ENCODE measurements around the gene FREM1.

Gene FREM1

DNA sequence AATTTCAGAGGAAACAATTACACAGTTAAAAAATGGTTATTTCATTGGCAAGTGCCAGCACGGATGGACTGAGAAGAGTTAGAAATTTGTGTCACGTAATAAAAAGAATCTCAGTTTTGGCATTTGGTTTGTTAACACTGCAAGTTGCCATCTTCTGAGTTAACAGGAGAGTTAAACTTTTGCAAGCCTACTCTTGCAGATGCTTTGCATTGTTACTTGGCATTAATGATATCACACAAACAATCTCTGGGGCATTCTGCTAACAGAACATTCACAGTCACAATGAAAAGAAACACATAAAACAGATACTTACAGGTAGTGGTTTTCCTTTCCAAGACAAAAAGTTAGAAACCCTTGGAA lies 647 bp downstream of the FREM1 start:
- DNase-seq (ENCODE audit: low read depth in 3 of 3) = no peak

DNA sequence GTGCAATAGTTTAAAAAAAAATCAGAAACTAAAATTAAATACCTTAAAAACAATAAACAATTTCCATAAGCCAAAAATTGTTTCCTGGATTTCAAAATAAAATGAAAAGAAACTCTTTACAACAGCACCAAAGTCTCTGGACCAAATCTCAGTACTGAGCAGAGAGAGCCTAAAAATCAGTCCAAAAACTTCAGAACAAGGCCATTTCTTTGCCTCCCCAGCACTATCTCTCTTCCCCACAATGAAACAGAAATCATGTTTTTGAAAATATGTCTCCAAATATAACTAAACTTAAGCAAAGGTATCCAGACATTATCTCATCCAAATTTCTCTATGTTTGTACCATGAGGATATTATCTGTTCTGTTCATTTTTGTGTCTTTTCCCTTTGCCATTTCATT lies 1.0 kb downstream of the FREM1 start:
- DNase-seq (ENCODE audit: low read depth in 3 of 3) = no peak

DNA sequence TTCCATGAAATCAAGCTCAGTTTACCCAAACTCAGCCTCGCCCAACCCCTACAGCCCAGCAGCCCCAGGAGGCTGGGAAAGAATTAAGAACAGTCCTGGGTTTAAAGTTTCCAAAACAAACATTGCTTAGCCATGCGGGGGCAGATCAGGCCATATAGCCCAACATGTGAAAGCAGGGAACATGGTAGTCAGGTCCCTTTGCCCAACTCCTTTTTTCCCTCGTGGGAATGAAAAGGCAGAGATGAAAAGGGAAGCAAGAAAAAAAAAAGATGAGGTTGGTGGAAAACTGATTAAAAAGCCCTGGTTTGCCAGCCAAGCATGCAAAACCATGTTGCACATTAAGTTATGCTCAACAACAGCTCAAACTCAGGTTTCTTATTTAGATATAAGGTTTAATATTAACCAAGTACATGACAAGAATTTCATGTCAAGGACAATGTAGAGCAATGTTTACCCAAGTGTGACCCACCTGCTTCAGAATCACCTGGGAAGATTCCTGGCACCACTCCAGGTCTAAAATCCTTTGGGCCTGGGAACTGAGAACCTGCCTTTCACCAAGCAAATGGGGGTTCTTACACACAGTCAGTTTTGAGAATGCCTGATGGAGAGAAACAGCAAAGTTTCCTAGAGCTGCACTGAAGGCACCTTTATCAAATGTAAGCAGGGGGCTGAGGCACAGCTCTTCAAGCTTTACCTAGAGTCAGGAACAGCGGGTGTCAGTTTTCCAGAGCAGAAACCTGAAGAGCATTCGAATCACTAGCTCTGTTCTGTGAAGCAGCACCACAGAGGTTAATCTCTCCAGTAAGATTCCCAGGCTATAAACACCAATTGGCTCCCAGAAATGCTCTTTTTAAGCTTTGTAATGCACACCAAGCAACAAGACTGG lies 1.7 kb downstream of the FREM1 start:
- no peak for DNase-seq (ENCODE audit: low read depth in 3 of 3)

DNA sequence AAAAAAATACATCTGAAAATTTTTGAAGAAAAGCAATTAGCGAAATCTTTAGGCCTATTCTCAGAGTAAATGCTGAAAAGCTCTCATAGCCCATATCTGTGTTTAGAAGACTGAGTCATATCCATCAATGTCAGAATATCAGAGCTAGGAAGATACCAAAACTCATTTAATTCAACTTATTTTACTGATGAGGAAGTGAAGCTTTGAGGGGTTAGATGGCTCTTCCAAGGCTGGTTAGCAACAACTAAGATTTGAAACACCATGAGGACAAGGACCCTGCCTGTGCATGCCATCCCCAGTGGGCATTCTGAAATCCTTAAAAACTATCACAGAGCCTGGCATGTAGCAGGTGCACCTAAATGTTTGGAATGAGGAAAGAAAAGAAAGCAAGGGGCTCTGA lies 2.5 kb downstream of the FREM1 start:
- DNase-seq (ENCODE audit: low read depth in 3 of 3) = no peak

DNA sequence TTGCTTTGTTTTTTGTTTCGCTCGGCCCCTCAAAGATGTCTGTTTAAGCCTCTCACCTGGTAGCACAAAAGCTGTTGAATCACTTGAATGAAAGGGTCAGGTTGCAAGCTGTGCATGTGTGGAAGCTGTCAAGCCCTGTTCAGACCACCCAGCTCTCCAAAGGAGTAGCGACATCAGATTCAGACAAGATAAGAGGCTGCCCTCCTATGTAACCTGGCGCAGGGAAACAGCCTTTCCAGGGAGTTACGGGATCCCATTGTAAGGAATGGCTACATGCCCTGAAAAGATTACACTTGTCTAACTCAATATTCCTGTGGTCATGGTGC lies 2.9 kb downstream of the FREM1 start:
- DNase-seq (ENCODE audit: low read depth in 3 of 3) = no peak

DNA sequence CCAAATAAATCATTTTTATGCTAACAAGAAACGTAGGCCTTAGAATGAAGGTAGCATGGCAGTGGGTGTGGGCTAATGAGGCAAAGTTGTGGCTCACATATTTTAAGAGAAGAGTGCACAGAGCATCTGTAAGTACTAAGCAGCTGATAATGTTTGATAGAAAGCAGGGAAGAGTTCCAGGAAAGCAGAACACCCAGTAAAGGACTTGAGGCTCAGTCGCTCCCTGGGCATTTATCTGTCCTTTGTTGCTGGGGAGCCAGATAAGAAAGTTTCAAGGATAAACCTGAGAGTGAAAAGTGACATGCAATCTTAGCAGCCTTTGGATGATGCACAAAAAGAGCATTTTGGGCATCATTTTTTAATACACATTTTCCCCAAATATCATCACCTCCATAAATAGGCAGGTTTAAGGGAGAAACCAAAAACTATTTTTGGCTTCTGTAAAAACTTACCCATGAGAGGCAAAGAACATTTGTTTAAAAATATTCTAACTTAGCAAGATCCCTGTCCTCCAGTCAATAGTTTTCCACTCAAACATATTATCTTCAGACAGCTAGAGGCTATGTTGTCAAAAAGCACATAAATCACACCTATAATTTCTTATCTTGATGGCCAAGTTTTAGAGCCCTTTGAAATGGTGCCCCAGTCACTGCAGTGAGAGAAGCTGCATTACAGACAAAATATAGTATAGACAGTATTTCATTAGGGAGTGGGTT lies 3.4 kb downstream of the FREM1 start:
- no peak for DNase-seq (ENCODE audit: low read depth in 3 of 3)

DNA sequence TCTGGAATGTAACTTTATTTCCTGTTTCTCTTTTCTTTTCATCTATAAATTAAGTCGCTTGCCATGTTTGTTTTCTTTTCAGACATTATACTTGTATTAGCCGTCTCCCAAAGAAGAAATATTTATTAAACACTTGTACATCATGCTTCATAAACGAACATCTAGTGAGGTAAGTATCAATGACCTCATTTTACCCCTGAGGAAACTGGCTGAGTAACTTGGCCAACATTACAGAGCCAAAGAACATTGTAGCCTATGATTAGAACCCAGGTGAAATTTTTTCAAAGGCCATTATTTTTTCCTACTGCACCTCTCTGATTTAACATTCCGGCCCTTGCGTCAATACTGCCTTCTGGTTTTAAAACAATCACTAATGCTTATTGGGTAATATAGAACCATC lies 4.2 kb downstream of the FREM1 start:
- DNase-seq (ENCODE audit: low read depth in 3 of 3) = no peak

DNA sequence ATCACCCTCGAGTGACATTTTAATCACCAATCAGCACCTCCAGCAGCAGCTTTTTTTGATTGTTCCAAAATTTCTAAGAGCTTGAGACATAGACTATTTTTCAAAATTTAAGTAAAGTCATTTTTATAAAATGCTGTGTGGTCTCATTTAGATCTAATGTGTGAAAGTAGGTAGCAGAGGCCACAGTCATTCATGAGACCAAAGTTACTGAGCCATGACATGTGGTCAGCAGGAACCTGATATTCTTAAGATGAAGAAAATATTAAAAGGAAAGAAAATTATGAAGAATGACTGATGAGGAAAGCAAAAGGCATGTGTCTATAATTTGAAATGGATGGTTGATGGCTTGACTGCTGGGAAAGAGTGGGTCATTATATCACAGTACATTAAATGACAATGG lies 7.2 kb downstream of the FREM1 start:
- no peak for DNase-seq (ENCODE audit: low read depth in 3 of 3)

DNA sequence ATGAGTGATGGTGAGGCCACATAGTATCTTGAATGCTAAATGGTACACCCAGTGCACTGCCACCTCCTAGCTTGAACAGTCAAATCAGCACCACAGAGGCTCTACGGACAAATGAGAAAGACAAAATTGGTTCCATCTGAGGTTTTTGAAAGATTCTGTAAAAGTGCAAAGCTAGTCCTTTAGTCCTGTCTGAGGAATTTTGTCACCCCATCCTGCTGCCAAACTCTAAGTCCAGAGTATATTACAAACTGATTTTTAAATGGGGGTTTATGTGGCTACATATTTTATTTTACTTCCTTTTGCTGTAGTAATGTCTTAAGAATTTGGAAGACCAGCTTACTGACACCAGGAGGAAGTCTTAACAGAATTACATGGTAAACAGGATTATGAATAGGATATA lies 7.7 kb downstream of the FREM1 start:
- DNase-seq (ENCODE audit: low read depth in 3 of 3) = no peak

DNA sequence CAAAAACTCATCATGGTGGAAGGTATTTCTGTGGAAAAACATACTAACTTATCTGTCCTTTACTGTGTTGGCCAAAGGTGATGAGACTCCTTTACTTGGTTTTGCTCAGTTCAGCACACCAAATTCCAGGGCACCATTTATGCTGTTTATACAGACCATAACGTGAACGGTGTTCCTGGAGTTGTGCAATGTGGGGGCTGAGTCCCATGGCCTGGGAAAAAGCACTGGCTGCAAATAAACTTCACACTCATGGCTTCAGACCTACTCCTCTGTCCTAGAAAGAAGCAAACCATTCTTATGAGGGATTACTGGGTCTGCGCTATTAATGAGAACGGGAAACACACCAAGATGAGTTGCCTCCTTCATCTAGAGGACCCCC lies 10.4 kb downstream of the FREM1 start:
- DNase-seq (ENCODE audit: low read depth in 3 of 3) = no peak

DNA sequence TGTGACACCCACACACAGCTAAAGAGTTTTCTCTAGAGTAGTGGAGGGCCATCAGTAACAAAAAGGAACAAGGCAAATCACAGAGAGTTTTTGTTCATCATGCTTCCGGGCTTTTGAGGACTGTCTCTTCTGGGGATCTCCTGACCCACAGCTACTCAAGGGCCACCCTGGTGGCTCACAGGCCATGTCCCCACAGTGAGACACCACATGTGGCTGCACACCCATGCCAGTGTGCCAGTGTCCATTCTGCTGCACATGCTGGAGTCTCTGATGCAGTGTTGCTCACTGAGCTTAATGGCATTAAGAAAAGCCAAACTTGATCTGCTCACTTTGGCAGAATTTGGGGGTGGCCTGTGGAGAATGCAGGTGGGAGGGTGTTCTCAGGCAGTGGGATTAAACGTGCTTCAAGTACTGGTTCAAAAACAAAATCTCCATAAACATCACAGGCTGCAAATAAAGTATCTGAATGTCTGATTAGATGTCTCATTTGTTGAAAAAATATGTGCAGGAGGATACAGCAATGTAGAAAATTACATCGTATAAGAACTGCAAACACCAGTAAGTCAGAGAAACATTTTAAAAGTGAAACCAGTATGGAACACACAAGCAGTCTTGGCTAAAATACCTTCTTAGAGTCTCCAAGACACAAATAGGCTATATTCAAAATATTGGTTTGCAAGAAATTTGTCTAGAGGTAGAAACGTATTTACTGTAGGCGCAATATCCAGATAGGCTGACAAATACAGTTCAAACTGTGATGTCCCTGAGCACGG lies 11.0 kb downstream of the FREM1 start:
- no peak for DNase-seq (ENCODE audit: low read depth in 3 of 3)

DNA sequence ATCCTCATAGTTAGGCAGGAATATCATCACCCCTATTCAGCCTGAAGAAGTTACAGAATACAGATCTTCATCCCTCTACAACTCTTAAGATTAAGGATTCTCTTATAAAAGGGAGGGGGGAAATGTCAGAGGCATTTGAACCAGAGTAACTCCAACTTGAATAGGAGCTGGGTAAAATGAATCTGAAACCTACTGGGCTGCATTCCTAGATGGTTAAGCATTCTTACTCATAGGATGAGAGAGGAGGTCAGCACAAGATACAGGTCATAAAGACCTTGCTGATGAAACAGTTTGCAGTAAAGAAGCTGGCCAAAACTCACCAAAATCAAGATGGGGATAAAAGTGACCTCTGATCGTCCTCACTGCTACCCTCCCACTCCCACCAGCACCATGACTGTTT lies 14.4 kb downstream of the FREM1 start:
- DNase-seq (ENCODE audit: low read depth in 3 of 3) = no peak

DNA sequence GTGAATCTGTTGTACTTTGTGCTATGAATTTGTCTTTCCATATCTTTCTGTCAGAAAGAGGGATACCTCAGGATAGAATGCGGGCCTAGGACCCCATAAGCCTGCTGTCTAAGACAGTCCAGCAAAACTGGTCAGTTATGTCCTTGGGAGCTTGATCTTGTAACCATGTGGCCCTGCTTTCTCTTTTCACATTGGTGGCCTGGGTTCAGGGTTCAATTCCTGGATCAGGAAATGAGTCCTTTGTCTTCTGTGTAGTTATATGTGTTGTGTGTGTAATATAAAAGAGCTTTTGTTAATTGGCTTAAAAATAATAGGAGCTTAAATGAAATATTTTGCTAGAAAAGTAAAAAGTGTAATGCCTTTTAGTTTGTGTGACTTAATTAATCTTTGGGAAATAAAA lies 16.9 kb downstream of the FREM1 start:
- DNase-seq (ENCODE audit: low read depth in 3 of 3) = no peak

DNA sequence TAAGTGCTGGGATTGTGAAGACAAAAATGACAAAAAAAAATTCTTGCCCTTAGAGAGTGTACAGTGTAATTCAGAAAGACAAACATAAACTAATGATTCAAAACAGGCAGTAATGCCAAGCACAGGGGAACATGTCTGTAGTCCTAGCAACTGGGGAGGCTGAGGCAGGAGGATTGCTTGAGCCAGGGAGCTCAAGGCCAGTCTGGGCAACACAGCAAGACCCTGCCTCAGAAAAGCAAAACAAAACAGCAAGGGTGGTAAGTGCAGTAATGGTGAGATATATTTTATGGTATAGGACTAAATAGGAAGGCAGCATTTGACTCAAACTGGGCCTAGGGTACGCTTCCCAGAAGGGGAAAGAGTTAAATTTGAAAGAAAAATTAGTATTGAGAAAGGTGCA lies 18.9 kb downstream of the FREM1 start:
- no peak for DNase-seq (ENCODE audit: low read depth in 3 of 3)

DNA sequence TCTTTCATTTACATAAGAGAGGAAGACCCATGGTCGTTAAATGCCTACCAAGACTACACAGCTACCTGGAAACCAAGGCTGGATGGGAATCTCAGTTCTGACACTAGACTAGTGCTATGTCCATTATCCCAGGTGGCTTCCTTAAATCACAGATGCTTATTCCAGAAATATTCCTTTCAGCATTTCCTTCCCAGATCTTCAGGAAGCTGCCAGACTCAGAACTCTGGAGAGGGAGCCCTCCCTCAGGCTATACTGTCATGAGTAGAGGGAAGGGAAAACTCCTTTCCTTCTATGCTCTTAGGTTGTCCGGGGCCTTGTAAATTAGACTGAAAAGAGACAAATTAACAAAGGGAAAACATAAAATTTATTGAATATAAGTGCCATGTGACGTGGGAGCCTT lies 20.8 kb downstream of the FREM1 start:
- no peak for DNase-seq (ENCODE audit: low read depth in 3 of 3)

DNA sequence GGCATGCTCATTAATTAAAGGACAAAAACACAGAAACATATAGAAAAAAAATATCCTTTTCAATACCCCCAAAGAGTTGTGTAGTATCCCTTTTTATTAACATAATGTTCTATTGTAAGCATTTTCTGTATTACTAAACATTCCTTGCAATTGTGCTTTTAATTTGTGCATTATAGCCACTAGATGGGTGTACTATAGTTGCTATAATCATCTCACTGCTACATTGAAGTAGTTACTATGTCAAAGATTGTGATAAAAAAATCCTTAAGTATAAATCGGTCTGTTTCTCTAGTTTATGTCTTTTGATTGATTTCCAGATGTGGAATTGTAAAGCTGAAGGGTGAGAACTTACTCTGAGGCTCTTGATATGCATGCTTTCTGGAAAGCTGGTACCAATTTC lies 21.4 kb downstream of the FREM1 start:
- DNase-seq (ENCODE audit: low read depth in 3 of 3) = no peak

DNA sequence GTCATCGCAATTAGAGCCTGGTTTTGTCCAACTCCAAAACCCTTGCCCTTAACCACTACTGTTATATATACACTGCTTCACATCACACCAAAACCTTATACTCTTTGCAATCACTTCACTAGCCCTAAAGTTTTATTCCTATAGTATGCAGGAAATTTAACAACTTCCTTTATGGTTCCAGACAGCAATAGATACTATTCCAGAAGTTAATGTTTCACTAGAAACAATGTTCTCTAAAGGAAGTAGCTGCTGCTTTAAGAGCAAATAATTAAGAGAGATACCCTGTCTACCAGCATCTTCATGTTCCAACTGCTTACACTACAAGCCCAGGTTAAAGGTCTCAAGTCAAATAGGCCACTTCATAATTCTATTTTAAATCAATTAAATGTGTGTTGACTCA lies 22.0 kb downstream of the FREM1 start:
- DNase-seq (ENCODE audit: low read depth in 3 of 3) = no peak

DNA sequence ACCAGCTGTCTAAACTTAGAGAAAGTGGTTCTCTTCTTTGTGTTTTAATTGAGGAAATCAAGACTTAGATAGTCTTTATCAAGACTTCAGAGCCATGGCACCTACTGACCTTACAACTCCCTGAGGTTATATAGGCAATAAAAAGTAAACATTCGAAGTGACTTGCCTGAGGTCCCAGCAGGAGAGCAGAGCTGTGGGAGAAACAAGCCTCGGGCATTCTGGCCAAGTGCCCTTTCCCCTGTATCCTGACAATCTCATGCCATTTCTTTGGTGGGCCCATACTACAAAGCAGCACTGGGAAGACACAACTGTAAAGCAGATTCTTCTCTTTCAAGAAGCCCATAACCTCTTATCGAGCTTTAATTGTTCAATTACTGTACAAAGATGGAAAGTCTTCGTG lies 23.1 kb downstream of the FREM1 start:
- no peak for DNase-seq (ENCODE audit: low read depth in 3 of 3)

DNA sequence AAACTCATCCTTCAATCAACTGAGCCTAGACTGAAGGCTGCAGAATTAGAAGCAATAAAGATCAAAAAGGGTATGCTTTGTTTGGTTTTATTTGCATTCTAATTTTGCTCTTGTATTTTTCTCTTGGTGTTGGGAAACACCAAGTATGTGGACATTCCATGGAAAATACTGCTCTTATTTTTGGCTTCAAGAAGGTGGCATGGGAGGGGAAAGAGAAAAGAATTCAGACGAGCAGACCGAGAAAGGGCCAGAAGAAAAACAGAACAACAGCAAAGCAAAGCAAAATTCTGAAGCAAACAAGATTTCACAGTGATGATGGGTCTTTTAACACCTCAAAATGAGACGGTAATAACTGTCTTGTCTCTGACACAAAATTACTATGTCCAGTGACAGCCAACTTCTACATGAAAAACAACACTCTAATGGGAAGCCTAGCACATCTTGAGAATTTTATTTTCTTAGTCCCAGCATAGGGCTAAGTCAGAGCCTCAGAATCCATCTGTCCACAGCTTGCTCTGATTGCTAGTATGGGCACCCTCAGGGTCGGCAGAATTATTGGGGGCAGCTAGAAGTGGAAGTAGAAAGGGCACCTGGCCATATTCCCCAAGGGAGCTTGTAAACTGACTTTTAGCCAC lies 26.8 kb downstream of the FREM1 start:
- DNase-seq (ENCODE audit: low read depth in 3 of 3) = no peak

DNA sequence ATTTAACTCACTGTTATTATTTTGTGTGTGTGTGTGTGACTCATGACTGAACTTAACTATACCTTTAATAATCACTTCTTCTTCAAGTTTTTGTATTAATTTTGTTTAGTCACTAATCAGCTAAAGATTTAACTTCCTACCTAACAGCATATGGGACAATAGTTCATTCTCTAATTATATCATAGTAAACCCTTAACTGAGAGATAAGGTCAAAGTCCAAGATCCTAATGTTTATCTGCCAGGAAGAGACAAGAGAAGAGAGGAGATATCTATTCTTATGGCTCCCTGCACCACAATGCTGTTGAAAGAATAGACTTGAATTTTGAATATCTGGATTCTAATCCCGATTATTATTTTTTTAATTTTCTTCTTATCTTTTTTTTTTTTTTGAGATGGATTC lies 28.1 kb downstream of the FREM1 start:
- no peak for DNase-seq (ENCODE audit: low read depth in 3 of 3)

DNA sequence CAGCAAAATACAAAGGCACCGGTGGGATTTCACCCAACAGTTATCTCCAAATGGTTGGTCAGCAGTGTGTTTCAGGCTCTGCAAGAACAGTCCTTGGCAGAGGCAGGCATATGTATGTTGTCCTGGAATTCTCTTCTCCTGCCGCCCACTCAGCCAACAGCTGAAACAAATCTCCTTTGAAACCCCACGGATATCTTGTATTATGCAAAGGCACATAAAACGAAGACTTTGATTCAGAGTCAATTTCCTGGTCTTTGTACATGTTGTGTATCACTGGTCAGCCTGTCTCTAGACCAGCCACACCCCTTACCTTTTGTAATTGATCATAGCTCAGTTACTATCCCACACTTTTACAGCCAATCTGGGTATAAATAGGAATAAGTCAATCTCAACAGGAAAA lies 29.2 kb downstream of the FREM1 start:
- DNase-seq (ENCODE audit: low read depth in 3 of 3) = no peak

DNA sequence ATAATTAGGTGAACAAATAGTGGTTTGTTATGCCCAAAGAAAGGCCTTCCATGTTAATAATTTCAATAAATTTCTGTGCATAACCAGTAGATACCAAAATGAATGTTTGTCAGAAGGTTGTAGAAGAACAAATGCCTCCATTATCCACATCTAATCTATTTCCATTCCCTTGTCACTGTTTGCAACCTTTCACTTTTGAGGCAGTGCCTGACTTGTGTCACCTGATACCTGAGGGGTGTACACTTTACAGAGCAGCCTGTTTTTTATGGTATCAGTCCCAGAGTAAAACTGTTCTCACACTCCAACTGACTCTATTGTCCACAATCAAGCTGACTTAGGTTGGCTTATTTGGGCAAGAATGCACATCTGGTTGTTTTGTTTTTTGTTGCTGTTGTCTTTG lies 40.1 kb downstream of the FREM1 start:
- no peak for DNase-seq (ENCODE audit: low read depth in 3 of 3)

DNA sequence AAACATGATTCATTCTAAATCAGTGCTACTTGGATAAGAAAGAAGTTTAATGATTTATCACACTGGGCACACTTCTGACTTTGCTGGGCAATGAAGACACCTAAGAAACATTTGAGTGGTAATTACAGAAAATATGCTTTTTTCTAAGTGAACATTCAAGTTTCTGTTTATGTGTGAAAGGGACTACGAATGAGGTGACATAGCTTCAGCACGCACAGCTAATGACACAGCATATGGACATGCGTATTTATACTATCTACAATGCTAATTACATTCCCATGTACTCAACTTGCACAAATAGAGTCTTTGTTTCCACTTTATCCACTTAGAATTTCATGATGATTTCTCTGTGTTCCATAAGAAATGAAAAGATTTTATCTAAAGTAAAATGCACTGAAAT lies 40.6 kb downstream of the FREM1 start:
- DNase-seq (ENCODE audit: low read depth in 3 of 3) = no peak
